Body of pancreas (tissue), 4 donors: ENCODE results near the gene SGCD.

Experiments
- POLR2A ChIP-seq, 3 donors: fragments of 450-650 bp; IDR thresholded peaks; one replicate each; pipeline ENCODE4 v1.6.1; 2016; ENCODE audit warnings: antibody characterized with exemption in 3 of 3, mild to moderate bottlenecking in 2 of 3
- TF ChIP-seq, protein P1 (sequence below), 7 experiments: fragments of 450-650 bp in 4 of 7; fragments of 200-600 bp in 3 of 7; sonication (generic) in 3 of 7; IDR thresholded peaks; one replicate each; pipeline ENCODE4 v1.5.1; 2016 to 2019; ENCODE audit warnings: antibody characterized with exemption in 7 of 7

DNA sequence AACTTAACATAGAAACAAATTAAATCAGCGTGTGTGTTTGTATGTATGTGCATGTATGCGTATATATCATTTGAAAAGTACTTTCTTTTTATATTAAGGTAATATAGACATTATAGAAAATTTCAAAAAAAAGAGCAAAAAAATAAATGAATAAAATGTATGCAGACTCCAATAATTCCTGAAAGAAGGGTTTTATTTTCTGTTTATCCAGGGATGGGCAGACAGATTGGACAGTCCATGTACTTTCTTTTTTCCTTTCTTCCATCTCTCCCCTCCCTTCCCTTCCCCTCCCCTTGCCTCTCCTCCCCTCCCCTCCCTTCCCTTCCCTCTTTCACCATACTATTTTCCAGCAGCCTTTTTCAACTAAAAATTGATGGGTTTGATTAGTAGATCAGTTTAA, 123.8 kb downstream of the SGCD start:
- TF ChIP-seq, protein P1, sequence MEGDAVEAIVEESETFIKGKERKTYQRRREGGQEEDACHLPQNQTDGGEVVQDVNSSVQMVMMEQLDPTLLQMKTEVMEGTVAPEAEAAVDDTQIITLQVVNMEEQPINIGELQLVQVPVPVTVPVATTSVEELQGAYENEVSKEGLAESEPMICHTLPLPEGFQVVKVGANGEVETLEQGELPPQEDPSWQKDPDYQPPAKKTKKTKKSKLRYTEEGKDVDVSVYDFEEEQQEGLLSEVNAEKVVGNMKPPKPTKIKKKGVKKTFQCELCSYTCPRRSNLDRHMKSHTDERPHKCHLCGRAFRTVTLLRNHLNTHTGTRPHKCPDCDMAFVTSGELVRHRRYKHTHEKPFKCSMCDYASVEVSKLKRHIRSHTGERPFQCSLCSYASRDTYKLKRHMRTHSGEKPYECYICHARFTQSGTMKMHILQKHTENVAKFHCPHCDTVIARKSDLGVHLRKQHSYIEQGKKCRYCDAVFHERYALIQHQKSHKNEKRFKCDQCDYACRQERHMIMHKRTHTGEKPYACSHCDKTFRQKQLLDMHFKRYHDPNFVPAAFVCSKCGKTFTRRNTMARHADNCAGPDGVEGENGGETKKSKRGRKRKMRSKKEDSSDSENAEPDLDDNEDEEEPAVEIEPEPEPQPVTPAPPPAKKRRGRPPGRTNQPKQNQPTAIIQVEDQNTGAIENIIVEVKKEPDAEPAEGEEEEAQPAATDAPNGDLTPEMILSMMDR (IDR thresholded peaks at IDR 0.05), result no peak
- no peak for TF ChIP-seq POLR2A (IDR thresholded peaks at IDR 0.05)
